ENCODE results near the gene LRRC28. TPM values are rescaled to one million over a fixed set of nuclear protein-coding genes. Genes with fewer than 3 reads are reported as not detected.
A peak's percentile ranks its signal among the peaks of the same experiment; 100 is the strongest.

Gene LRRC28
- total and polyA plus RNA-seq, 9 of the 15 experiments (the other 6 are each of a cell fraction or from before 2014, with no cell fraction given): 5.5 to 17.4 (median 7.9) TPM

- TF ChIP-seq ATF3 (IDR thresholded peaks at IDR 0.05): peak; percentile 30; the same call in 1 of the 2 replicates
- TF ChIP-seq ATF3 (CRISPR knock-in tag; conservative IDR thresholded peaks at IDR 0.05): no peak
- TF ChIP-seq CBX8 (IDR thresholded peaks at IDR 0.05; ENCODE audit: borderline replicate concordance, extremely low read depth, low read depth, low read length, poor library complexity, severe bottlenecking): no peak
- TF ChIP-seq CEBPG (CRISPR knock-in tag; IDR thresholded peaks at IDR 0.05): no peak
- TF ChIP-seq CEBPG (tag; conservative IDR thresholded peaks at IDR 0.05 in 1 of 2, IDR thresholded peaks at IDR 0.05 in 1 of 2): peak in 1 of 2 experiments; percentile 32; a peak in 1 of 4 replicates
- FAIRE-seq (no peak), ATAC-seq (no peak), DNase-seq (ENCODE audit: extremely low read depth in 1 of 4, low spot score in 3 of 4) (no peak)
- ChIA-PET CTCF (ENCODE audit: low intra/inter-chr PET ratio) (interaction anchor here (0.6 kb wide), 1 partner anchor 345 kb away, joined by 3 read pairs; no protein-coding TSS in a partner anchor), POLR2A (interaction anchor here (1.1 kb wide), 1 partner anchor 8 kb away, joined by 3 read pairs; no protein-coding TSS in a partner anchor)
- Histone ChIP-seq H3K4me3 (no peak overlapping the region), H3K9me1 (ENCODE audit: control insufficient read depth, insufficient read depth, low read length) (no peaks in the 10 kb centered on the region), H3K9ac (ENCODE audit: insufficient read depth in 1 of 2, low read depth in 2 of 2, low read length in 2 of 2) (no peak overlapping the region), H3K27ac (ENCODE audit: extremely low read depth, low read depth, low read length) (no peak overlapping the region), H3K36me3 (ENCODE audit: control insufficient read depth, insufficient read depth, low read length) (no peaks in the 10 kb centered on the region), H3K27me3 (ENCODE audit: control insufficient read depth in 2 of 2, insufficient read depth in 2 of 2, low read length in 2 of 2) (peaks cover 4 to 17% of the 10 kb centered on the region in 2 experiments; a peak in 3 of 5 replicates), H2AFZ (ENCODE audit: low read depth, low read length) (no peak overlapping the region), H3K79me2 (ENCODE audit: control insufficient read depth, insufficient read depth, low read length) (no peaks in the 10 kb centered on the region), H4K20me1 (replicated peaks; ENCODE audit: control insufficient read depth, insufficient read depth, low read length) (no peaks in the 10 kb centered on the region), H3K4me2 (ENCODE audit: insufficient read depth, low read length) (no peak overlapping the region), H3K4me1 (replicated peaks in 1 of 2; ENCODE audit: control insufficient read depth in 2 of 2, insufficient read depth in 2 of 2, low read length in 2 of 2) (no peaks in the 10 kb centered on the region), H3K9me3 (replicated peaks; ENCODE audit: control insufficient read depth, insufficient read depth, low read depth, low read length) (no peaks in the 10 kb centered on the region)
- in situ Hi-C loops (cut with MboI): no loop called here
- WGBS (ENCODE audit: insufficient coverage, low coverage, missing lambda C conversion rate): 0% methylated on average over 5 of the region's 5 CpGs
- no TSS peak for BruUV-seq (replicated peaks)
- intact Hi-C loops (cut with micrococcal nuclease): no loop called here
Observed at GRCh38 chr15:99399061-99399460, 147.8 kb downstream of the LRRC28 start.

Measured in K562 (cell line).